ENCODE results near the gene MFNG. TPM values are rescaled to one million over a fixed set of nuclear protein-coding genes. Genes with fewer than 3 reads are reported as not detected.

Gene MFNG
- total RNA-seq, 1 donor from 2014 or later = not detected

- DNase-seq (ENCODE audit: low read depth) = no peak
- no peak overlapping the region for H3K4me3 ChIP-seq (ENCODE audit: low read depth, low read length)
- TF ChIP-seq, protein P1, sequence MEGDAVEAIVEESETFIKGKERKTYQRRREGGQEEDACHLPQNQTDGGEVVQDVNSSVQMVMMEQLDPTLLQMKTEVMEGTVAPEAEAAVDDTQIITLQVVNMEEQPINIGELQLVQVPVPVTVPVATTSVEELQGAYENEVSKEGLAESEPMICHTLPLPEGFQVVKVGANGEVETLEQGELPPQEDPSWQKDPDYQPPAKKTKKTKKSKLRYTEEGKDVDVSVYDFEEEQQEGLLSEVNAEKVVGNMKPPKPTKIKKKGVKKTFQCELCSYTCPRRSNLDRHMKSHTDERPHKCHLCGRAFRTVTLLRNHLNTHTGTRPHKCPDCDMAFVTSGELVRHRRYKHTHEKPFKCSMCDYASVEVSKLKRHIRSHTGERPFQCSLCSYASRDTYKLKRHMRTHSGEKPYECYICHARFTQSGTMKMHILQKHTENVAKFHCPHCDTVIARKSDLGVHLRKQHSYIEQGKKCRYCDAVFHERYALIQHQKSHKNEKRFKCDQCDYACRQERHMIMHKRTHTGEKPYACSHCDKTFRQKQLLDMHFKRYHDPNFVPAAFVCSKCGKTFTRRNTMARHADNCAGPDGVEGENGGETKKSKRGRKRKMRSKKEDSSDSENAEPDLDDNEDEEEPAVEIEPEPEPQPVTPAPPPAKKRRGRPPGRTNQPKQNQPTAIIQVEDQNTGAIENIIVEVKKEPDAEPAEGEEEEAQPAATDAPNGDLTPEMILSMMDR (conservative IDR thresholded peaks at IDR 0.05; ENCODE audit: low read depth, low read length) = no peak
Measured at GRCh38 chr22:37462983-37463382, 23.2 kb downstream of the MFNG start.

GRCh38 chr22:37462436-37462835 lies 23.7 kb downstream of the MFNG start:
- TF ChIP-seq, protein P1 (conservative IDR thresholded peaks at IDR 0.05; ENCODE audit: low read depth, low read length) = no peak
- no peak overlapping the region for H3K4me3 ChIP-seq (ENCODE audit: low read depth, low read length)
- DNase-seq (ENCODE audit: low read depth) = no peak

GRCh38 chr22:37461961-37462360 lies 24.2 kb downstream of the MFNG start:
- TF ChIP-seq, protein P1 (conservative IDR thresholded peaks at IDR 0.05; ENCODE audit: low read depth, low read length) = no peak
- no peak overlapping the region for H3K4me3 ChIP-seq (ENCODE audit: low read depth, low read length)
- no peak for DNase-seq (ENCODE audit: low read depth)

DNA sequence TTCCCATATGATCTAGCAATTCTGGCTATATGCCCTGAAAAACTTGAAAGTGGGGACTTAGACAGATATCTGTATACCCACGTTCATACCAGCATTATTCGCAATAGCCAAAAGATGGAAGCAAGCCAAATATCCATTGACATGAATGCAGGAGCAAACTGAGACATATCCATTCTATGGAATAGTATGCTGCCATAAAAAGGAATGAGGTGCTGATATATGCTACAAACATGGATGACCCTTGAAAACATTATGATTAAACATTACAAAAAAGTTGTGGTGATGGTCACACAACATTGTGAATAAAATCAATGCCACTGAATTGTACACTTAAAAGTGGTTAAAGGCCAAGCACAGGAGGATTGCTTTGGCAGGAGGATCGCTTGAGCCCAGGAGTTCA lies 25.5 kb downstream of the MFNG start:
- DNase-seq (ENCODE audit: low read depth) = no peak
- H3K4me3 ChIP-seq (ENCODE audit: low read depth, low read length) = no peak overlapping the region
- TF ChIP-seq, protein P1 (conservative IDR thresholded peaks at IDR 0.05; ENCODE audit: low read depth, low read length) = no peak

- TF ChIP-seq, protein P1 (conservative IDR thresholded peaks at IDR 0.05; ENCODE audit: low read depth, low read length) = no peak
- DNase-seq (ENCODE audit: low read depth) = no peak
- no peak overlapping the region for H3K4me3 ChIP-seq (ENCODE audit: low read depth, low read length)
Measured at GRCh38 chr22:37459206-37459605, 27.0 kb downstream of the MFNG start.

DNA sequence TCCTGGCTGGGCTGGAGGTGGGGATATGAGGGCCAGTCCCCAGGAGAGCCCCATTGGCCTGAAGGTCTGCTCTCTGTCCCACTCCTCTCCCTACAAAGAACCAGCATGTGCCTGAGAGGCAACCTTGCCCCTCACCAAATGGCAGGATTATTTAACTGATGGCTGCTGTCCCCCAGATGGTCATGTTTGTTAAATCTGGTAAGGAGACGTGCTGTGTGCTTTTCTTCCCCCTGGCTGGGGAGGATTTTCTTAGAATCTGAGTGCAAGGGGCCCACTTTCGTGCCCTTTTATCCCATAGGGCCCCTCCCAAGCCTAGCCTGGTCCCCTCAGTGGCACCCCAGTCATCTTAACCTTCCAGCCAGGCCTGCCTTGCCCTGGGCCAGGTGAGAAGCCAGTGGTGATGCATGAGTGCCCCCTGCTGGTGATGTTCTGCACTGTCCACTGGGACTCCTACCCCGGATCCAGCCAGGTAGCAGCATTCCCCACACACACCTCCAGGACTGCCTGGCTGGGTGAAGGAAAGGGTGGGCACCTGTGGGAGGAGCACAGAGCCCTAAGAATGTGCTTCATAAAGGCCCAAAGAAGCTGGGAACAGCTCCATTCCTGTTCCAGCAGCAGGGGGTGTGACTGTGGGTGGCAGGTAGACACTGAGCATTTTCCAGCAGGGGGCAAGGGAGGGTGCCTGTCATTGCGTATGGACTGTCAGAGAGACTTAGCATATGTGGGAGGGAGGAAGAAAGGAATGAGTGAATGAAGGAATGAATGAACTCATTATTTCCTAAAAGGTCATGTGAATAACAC lies 28.9 kb downstream of the MFNG start:
- TF ChIP-seq, protein P1 (conservative IDR thresholded peaks at IDR 0.05; ENCODE audit: low read depth, low read length) = peak; percentile 96
- no peak for DNase-seq (ENCODE audit: low read depth)

DNA sequence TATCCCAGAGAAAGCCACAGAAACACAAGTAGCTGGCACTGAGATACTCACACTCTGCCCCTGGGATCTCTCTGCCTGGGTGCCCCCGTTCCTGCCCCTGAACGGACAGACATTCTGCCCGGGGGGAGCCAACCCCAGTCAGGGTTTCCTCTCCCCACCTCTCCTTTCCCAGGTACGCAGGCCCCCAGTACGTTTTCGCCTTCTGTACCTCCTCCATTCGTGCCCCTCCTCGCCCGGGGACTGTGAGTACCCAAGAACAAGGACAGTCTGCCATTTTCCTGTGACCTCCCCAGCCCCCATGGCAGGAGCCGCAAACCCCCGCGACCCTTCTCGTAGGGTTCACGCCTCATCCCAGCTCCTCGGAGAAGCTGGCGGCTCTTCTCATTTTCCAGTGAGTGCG lies 29.8 kb downstream of the MFNG start:
- TF ChIP-seq, protein P1 (conservative IDR thresholded peaks at IDR 0.05; ENCODE audit: low read depth, low read length) = no peak
- H3K4me3 ChIP-seq (ENCODE audit: low read depth, low read length) = no peak overlapping the region
- DNase-seq (ENCODE audit: low read depth) = no peak

More for the DNA sequence above, 28.9 kb downstream of the MFNG start:
- no peak overlapping the region for H3K4me3 ChIP-seq (ENCODE audit: low read depth, low read length)

All from epithelial cell of proximal tubule (primary cell).